ENCODE data around the gene SNUPN.

DNA sequence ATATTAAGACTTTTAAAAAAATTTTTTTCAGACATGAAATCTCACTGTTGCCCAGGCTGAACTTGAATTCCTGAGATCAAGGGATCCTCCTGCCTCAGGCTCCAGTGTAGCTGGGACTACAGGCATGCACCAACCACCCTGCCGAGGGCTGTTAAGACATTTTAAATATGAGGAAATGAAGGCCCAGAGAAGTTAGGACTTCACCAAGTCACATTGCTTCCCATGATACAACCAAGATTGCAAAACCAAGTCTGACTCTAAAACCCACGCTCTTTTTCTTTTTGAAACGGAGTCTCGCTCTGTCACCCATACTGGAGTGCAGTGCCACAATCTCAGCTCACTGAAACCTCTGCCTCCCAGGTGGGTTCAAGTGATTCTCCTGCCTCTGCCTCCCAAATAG is 74.4 kb downstream of the SNUPN start:
- no peak for TF ChIP-seq CTCF (IDR thresholded peaks at IDR 0.05 in 8 of 11, conservative IDR thresholded peaks at IDR 0.05 in 3 of 11)
- TF ChIP-seq POLR2AphosphoS5 (IDR thresholded peaks at IDR 0.05): no peak
